OCI-LY3 (cell line): ENCODE data around the gene KIAA0930.

ENCODE experiments used
- EZH2phosphoT487 ChIP-seq: fragments of 200-600 bp; shearing (Covaris generic); IDR thresholded peaks from 2 replicates; pipeline ENCODE4 v1.6.1; 2018; ENCODE audit warnings: antibody characterized with exemption, mixed run types, low read depth
- TF ChIP-seq, protein P1 (sequence below): fragments of 200-600, 300-600 bp; sonication (generic); IDR thresholded peaks from 2 replicates; pipeline ENCODE4 v1.5.1; 2014; ENCODE audit warnings: antibody characterized with exemption, low read length, low read depth

DNA sequence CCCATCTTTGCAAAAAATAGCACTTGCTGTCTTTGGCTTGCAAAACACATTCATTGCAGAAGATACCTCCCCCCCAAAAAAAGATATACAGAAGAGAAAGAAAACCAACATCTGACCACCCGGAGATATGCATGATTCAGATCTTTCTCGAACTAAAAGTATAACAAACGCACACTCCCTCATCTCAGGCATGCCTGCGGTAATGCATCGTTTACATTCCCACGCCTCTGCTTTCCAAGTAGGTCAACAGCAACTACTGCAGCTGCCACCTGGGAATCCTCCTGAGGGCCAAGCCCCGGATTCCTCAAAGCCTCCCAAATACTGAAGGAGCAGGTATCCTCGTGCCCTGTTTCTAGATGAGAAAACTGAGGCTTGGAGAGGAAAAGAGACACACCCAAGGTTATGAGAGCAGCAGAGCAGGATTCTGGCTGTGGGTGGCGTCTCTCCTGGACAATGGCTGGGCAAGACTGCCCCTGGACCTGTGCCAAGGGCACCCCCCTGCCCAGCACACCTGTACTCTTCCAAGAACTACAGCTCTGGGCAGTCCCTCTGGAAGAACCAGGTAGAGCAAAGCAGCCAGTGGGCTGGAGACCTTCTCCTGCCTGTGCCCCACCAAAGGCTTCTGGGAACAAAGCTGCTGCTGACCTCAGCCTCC lies 38.9 kb downstream of the KIAA0930 start:
- TF ChIP-seq, protein P1, sequence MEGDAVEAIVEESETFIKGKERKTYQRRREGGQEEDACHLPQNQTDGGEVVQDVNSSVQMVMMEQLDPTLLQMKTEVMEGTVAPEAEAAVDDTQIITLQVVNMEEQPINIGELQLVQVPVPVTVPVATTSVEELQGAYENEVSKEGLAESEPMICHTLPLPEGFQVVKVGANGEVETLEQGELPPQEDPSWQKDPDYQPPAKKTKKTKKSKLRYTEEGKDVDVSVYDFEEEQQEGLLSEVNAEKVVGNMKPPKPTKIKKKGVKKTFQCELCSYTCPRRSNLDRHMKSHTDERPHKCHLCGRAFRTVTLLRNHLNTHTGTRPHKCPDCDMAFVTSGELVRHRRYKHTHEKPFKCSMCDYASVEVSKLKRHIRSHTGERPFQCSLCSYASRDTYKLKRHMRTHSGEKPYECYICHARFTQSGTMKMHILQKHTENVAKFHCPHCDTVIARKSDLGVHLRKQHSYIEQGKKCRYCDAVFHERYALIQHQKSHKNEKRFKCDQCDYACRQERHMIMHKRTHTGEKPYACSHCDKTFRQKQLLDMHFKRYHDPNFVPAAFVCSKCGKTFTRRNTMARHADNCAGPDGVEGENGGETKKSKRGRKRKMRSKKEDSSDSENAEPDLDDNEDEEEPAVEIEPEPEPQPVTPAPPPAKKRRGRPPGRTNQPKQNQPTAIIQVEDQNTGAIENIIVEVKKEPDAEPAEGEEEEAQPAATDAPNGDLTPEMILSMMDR: no peak
- TF ChIP-seq EZH2phosphoT487: no peak
